Epithelial cell of prostate (primary cell): ENCODE measurements around the gene PNO1.

Source experiments
- DNase-seq: peaks from one replicate; pipeline ENCODE4 v3.0.0-alpha.2; 2011; ENCODE audit warnings: low read depth, low spot score
- H3K27ac ChIP-seq: fragments of 450-650 bp; 2 replicates; pipeline ENCODE4 v1.5.1; 2017; ENCODE audit warnings: mild to moderate bottlenecking

PNO1 gene

DNA sequence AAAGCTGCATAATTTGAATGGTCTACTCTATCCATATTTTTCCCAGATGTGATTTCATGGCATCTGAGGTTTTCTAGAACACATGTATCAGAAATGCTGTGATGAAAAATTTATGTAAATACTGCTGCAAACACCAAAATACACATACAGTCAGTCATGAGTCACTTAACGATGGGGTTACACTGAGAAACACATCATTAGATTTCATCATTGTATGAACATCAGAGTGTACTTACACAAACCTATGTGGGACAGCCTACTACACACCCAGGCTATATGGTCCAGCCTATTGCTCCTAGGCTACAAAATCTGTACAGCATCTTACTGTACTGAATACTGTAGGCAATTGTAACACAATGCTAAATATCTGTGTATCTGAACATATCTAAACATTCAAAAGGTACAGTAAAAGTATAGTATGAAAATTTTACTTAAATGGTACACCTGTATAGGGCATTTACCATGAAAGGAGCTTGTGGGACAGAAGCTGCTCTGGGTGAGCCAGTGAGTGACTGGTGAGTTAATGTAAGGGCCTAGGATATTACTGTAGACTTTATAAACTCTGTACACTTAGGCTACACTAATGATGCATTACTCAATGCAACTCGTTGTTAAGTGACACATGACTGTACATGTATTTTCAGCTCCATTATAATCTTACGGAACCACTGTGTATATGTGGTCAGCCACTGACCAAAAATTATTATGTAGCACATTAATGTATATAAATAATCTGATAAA lies 33.5 kb downstream of the PNO1 start:
- peak; percentile 76 for DNase-seq
- H3K27ac ChIP-seq: peak overlapping the region; percentile 88

- DNase-seq: no peak
- H3K27ac ChIP-seq: peak overlapping the region; percentile 43
Observed at GRCh38 chr2:68193144-68193543, 35.5 kb downstream of the PNO1 start.

DNA sequence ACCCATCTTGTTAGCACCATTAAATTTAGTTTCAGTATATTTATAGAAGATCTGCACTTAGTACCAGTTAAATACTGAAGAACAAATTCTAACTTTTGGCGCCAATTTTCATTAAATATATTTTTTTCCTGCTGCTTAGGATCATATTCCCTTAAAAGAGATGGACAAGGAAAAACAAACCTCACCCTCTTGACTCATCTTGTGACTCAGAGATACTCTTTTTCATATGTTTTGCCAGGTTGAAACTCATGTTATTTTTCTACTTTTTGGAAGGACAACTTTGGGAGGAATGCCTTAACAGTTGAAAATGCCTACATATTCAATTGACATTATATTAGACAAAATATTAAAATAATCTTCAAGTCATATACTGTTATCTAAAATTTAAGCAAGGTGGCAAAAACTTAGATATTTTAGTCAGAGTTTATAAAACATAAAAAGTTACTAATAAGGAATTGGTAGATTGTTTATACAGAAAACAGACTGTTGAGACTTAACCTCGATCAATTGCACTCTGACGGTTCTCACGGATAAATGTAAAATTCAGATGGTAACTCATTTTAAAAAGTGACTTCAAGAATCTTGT lies 36.2 kb downstream of the PNO1 start:
- no peak for DNase-seq
- peak overlapping the region; percentile 43 for H3K27ac ChIP-seq

DNA sequence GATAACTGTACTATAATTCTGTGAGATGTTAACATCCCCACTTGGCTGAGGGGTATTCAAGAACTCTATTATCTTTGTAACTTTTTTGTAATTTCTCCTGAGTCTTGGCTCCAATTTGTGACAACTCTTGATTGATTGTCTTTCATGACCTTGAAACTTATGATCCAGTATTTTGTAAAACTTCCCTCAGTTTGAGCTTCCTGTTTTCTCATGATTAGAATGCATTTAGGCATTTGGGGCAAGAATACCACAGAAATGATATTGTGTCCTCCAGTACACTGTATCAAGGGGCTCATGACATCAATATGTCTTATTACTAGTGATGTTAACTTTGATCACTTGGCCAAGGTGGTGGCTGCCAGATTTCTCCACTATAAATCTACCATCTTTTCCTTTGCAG lies 37.4 kb downstream of the PNO1 start:
- DNase-seq: no peak
- peak overlapping the region; percentile 43 for H3K27ac ChIP-seq

- DNase-seq: no peak
- H3K27ac ChIP-seq: no peak overlapping the region
Observed at GRCh38 chr2:68196120-68196716, 38.5 kb downstream of the PNO1 start.

GRCh38 chr2:68200157-68200787 lies 42.6 kb downstream of the PNO1 start:
- no peak overlapping the region for H3K27ac ChIP-seq
- DNase-seq: no peak

- DNase-seq: no peak
- H3K27ac ChIP-seq: no peak overlapping the region
Observed at GRCh38 chr2:68203587-68203986, 45.9 kb downstream of the PNO1 start.

DNA sequence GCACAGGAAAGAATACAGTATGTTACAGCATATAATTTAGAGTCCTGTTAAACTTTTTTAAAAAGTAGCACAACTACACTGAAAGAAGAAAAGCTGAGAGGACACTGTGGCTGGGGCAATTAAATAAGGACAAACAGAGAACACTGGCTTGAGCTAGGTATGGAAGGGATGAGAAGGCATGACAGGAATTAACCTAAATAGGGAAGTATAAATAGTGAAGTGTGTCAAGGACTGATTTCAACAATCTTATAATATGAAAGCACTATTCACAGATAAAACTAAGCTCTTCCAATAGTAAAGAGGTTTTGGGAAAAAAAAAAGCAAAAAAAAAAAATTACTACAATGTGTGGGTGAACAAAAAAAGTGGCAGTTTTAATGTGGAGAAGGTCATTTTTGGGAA lies 49.1 kb downstream of the PNO1 start:
- no peak overlapping the region for H3K27ac ChIP-seq
- DNase-seq: no peak

- no peak for DNase-seq
- H3K27ac ChIP-seq: no peak overlapping the region
Observed at GRCh38 chr2:68214381-68214780, 56.7 kb downstream of the PNO1 start.

DNA sequence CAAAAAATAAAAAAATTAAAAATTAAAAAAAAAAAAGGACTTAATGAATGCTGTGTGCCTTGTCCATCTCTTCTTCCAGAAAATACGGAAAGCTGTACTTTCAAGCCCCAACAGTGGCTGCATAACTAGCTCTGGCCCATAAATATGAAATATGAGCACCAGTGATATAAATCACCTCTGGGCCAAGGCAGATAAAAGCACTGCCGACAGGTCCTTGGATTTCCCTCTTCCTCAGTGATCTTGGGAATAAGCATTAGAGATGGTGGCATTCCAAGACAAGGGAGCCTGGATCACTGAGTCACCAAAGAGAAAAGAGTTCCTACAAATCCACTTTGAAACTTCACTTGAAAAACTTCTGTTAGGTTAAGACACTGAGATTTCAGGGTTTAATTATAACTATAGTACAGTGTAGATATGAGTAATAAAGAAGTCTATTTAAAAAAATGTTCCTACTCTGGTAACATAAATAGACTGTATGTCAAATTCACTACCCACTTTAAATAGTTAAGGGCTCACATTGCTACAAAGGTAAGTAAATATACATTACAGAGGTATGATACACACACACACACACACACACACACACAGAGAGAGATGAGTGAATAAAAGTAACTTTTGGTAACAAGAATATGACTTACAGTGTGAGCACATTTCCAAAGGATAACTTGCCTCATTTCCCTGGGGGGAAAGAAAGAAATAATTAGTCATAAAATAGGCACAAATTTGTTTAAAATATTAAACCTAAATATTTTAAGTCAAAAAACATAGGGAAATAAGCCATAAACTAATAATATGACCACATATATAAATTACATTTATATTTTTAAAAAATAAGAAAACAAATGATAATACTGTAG lies 59.0 kb downstream of the PNO1 start:
- H3K27ac ChIP-seq: no peak overlapping the region
- no peak for DNase-seq

DNA sequence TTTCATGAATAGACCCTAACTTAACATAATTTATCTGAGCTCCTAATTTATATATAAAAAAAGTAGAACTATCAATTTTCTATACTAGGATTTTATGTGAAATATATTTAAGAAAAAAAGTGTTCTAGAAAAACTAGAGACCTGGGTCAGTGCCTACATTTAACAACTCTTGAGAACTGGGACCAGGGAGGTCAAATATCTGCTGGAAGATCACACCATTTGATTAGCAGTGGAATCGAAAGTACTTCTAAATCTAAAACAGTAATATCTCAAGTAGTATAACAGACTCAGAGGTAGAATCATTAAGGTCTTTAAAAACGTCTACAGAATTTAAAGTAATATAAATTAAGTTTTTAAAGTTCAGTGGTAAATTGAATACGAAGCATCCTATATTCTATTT lies 60.0 kb downstream of the PNO1 start:
- no peak for DNase-seq
- no peak overlapping the region for H3K27ac ChIP-seq

- DNase-seq: no peak
- no peak overlapping the region for H3K27ac ChIP-seq
Observed at GRCh38 chr2:68218343-68218901, 60.7 kb downstream of the PNO1 start.

- H3K27ac ChIP-seq: no peak overlapping the region
- DNase-seq: no peak
Observed at GRCh38 chr2:68222287-68222686, 64.6 kb downstream of the PNO1 start.

- DNase-seq: no peak
- no peak overlapping the region for H3K27ac ChIP-seq
Observed at GRCh38 chr2:68223419-68223818, 65.7 kb downstream of the PNO1 start.

DNA sequence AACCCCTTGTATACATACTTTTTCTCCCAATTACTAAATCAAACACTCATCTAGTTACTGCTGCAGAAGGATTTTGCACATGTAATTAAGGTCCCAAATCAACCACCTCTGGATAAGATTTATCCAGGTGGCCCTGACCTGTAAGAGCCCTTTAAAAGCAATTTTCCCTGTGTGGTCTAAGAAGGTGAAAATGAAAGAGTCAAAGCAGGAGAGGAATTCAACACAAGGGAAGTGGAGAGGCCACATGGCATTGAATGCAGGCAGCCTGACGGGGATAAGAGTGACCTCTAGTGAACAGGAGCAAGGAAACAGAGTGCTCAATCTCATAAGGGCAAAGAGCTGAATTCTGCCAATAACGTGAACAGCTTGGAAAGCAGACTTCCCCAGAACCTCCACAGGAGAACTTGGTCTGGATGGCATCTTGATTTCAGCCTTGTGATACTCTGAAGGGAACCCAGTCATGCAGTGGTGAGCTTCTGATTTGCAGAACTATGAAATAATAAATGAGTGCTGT lies 67.5 kb downstream of the PNO1 start:
- H3K27ac ChIP-seq: no peak overlapping the region
- DNase-seq: no peak
